Measurements from ENCODE around the gene SLC22A4.

SLC22A4 gene

GRCh38 chr5:132294728-132295504 is 722 bp downstream of the SLC22A4 start:
- no peaks in the 10 kb centered on the region for H3K36me3 ChIP-seq
- DNase-seq: peak; percentile 76 to 83
- peak overlapping the region; percentile 94 to 96 for H3K27ac ChIP-seq
- H3K27me3 ChIP-seq: no peaks in the 10 kb centered on the region
- H3K4me1 ChIP-seq: peaks cover 0 to 22% (median 17%) of the 10 kb centered on the region in 4 donors
- TF ChIP-seq CTCF (IDR thresholded peaks at IDR 0.05): no peak
- H3K9me3 ChIP-seq: no peaks in the 10 kb centered on the region
- intact Hi-C loops (cut with DNase I; ENCODE audit: low total_unique reads): no loop called here
- peak overlapping the region; percentile 60 to 65 for H3K4me3 ChIP-seq

- TF ChIP-seq CTCF (IDR thresholded peaks at IDR 0.05): no peak
- H3K27ac ChIP-seq: peak overlapping the region in 1 of 2 donors; percentile 96
- no peaks in the 10 kb centered on the region for H3K9me3 ChIP-seq
- no peaks in the 10 kb centered on the region for H3K36me3 ChIP-seq
- H3K27me3 ChIP-seq: no peaks in the 10 kb centered on the region
- DNase-seq: no peak
- H3K4me1 ChIP-seq: peaks cover 0 to 22% (median 17%) of the 10 kb centered on the region in 4 donors
- peak overlapping the region in 1 of 2 donors; percentile 65 for H3K4me3 ChIP-seq
- intact Hi-C loops (cut with DNase I; ENCODE audit: low total_unique reads): no loop called here
Measured at GRCh38 chr5:132295505-132296411, 1.6 kb downstream of the SLC22A4 start.

DNA sequence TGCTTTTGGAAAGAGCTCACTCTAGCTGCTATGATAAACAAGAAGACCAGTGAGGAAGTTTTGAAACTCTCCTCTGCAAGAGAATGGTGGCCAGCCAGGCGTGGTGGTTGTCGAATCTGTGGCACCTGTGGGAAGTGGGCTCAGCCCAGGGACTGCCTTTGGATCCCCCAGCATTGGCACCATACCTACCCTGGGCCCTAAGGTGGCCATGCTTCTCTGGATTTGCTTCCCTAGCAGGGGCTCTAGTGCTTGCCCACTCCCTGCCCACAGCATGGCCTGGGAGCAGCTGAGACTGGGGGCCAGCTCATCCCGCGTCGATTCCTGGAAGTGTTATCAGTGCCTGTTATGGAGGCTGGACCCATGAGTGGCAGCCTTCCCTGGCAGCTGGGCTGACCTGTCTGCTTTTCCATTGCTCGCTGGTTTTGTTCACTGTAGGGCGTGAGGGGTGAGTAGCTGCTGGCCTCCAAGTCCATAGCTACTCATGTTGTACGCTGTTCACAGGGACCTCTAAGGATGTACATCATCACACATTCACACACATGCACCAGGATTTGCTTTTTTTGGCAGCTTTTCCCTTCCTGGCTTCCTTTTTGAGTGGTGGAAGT is 2.3 kb downstream of the SLC22A4 start:
- intact Hi-C loops (cut with DNase I; ENCODE audit: low total_unique reads): no loop called here
- H3K4me1 ChIP-seq: peaks cover 0 to 24% (median 19%) of the 10 kb centered on the region in 4 donors

GRCh38 chr5:132297211-132297940 is 3.2 kb downstream of the SLC22A4 start:
- Histone ChIP-seq H3K4me3 (no peak overlapping the region), H3K27me3 (no peaks in the 10 kb centered on the region), H3K36me3 (no peaks in the 10 kb centered on the region), H3K27ac (no peak overlapping the region), H3K4me1 (peaks cover 0 to 27% (median 19%) of the 10 kb centered on the region in 4 donors), H3K9me3 (no peaks in the 10 kb centered on the region)
- no peak for DNase-seq
- intact Hi-C loops (cut with DNase I; ENCODE audit: low total_unique reads): no loop called here
- TF ChIP-seq CTCF (IDR thresholded peaks at IDR 0.05): no peak

More for the DNA sequence above, 2.3 kb downstream of the SLC22A4 start:
- no peak overlapping the region for H3K27ac ChIP-seq
- H3K27me3 ChIP-seq: no peaks in the 10 kb centered on the region
- no peaks in the 10 kb centered on the region for H3K9me3 ChIP-seq
- no peak for TF ChIP-seq CTCF (IDR thresholded peaks at IDR 0.05)
- H3K36me3 ChIP-seq: no peaks in the 10 kb centered on the region
- H3K4me3 ChIP-seq: no peak overlapping the region
- DNase-seq: no peak

Data from tibial artery (tissue), 4 donors.